H1 (cell line): ENCODE data around the gene NKD2.

ENCODE experiments used
- BRCA1 ChIP-seq: IDR thresholded peaks from 2 replicates; pipeline ENCODE4 v1.6.1; 2012; ENCODE audit warnings: low read depth, low read length, improper control_type of control experiment
- CEBPB ChIP-seq: IDR thresholded peaks from 2 replicates; pipeline ENCODE4 v1.6.1; 2012; ENCODE audit warnings: low read depth, low read length
- EP300 ChIP-seq, 2 experiments: IDR thresholded peaks; 1 replicate in 1 of 2; 2 replicates in 1 of 2; pipeline ENCODE4 v1.6.1; 2011 to 2012; ENCODE audit warnings: low read depth in 2 of 2, low read length in 2 of 2, mild to moderate bottlenecking in 2 of 2, borderline replicate concordance in 1 of 2, inconsistent platforms in 1 of 2, moderate library complexity in 1 of 2
- EZH2 ChIP-seq: fragments of 200-600 bp; sonication (generic); IDR thresholded peaks from 2 replicates; pipeline ENCODE4 v1.7.1; 2012; ENCODE audit warnings: low read depth, mild to moderate bottlenecking, moderate library complexity, low read length, inconsistent platforms; ENCODE audit not compliant: severe bottlenecking
- GTF2F1 ChIP-seq: IDR thresholded peaks from 2 replicates; pipeline ENCODE4 v1.6.1; 2012; ENCODE audit warnings: low read depth, low read length, improper control_type of control experiment, borderline replicate concordance
- JUND ChIP-seq: IDR thresholded peaks from 2 replicates; pipeline ENCODE4 v1.6.1; 2011; ENCODE audit warnings: mild to moderate bottlenecking, improper control_type of control experiment, low read length
- MAFK ChIP-seq: IDR thresholded peaks from 2 replicates; pipeline ENCODE4 v1.6.1; 2012; ENCODE audit warnings: low read depth, mild to moderate bottlenecking, improper control_type of control experiment, low read length
- RAD21 ChIP-seq, 2 experiments: IDR thresholded peaks in 1 of 2; conservative IDR thresholded peaks in 1 of 2; 2 replicates each; pipeline ENCODE4 v1.6.1; 2011; ENCODE audit warnings: low read depth in 2 of 2, low read length in 2 of 2, improper control_type of control experiment in 1 of 2, inconsistent platforms in 1 of 2, mild to moderate bottlenecking in 1 of 2, moderate library complexity in 1 of 2
- SUZ12 ChIP-seq: fragments of 200-600 bp; sonication (generic); IDR thresholded peaks from 2 replicates; pipeline ENCODE4 v1.6.1; 2012; ENCODE audit warnings: mild to moderate bottlenecking, inconsistent platforms, low read length, moderate library complexity, mixed read lengths
- TAF1 ChIP-seq: IDR thresholded peaks from 2 replicates; pipeline ENCODE4 v1.6.1; 2011; ENCODE audit warnings: mild to moderate bottlenecking, low read depth, low read length
- TF ChIP-seq, protein P1 (sequence below), 3 experiments: IDR thresholded peaks; 1 replicate in 2 of 3; 2 replicates in 1 of 3; pipeline versions ENCODE4 v1.5.1 to v1.6.1; 2011; ENCODE audit warnings: low read length in 3 of 3, mild to moderate bottlenecking in 3 of 3, inconsistent platforms in 2 of 3, low read depth in 1 of 3, moderate library complexity in 1 of 3; ENCODE audit not compliant: insufficient read depth in 1 of 3; ENCODE audit errors: control extremely low read depth in 1 of 3
- TF ChIP-seq, protein P2 (sequence below): IDR thresholded peaks from 2 replicates; pipeline ENCODE4 v1.6.1; 2011; ENCODE audit warnings: low read depth, mild to moderate bottlenecking, low read length; ENCODE audit not compliant: insufficient read depth
- TF ChIP-seq, protein P3 (sequence below): IDR thresholded peaks from 2 replicates; pipeline ENCODE4 v1.6.1; 2012; ENCODE audit warnings: inconsistent platforms

DNA sequence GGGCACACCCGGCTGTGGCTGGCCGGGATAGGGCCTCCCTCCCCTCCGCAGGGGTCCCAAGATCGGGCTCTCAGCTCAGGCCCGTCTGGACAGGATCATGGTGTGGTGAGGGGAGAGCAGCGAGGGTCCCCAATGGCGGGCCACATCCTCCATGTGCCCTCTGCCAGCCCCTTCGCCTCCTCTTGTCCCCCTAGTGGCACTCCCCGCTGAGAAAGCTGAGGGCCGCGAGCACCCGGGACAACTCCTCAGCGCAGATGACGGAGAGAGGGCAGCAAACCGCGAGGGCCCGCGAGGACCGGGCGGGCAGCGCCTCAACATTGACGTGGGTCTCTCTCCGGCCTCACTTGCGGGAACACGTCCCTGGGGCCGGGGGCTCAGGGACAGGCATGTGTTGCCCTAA, 24.6 kb downstream of the NKD2 start:
- no peak for TF ChIP-seq SUZ12
- no peak for TF ChIP-seq RAD21 (IDR thresholded peaks at IDR 0.05 in 1 of 2, conservative IDR thresholded peaks at IDR 0.05 in 1 of 2; ENCODE audit: low read depth in 2 of 2, low read length in 2 of 2)
- TF ChIP-seq, protein P1, sequence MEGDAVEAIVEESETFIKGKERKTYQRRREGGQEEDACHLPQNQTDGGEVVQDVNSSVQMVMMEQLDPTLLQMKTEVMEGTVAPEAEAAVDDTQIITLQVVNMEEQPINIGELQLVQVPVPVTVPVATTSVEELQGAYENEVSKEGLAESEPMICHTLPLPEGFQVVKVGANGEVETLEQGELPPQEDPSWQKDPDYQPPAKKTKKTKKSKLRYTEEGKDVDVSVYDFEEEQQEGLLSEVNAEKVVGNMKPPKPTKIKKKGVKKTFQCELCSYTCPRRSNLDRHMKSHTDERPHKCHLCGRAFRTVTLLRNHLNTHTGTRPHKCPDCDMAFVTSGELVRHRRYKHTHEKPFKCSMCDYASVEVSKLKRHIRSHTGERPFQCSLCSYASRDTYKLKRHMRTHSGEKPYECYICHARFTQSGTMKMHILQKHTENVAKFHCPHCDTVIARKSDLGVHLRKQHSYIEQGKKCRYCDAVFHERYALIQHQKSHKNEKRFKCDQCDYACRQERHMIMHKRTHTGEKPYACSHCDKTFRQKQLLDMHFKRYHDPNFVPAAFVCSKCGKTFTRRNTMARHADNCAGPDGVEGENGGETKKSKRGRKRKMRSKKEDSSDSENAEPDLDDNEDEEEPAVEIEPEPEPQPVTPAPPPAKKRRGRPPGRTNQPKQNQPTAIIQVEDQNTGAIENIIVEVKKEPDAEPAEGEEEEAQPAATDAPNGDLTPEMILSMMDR (IDR thresholded peaks at IDR 0.05; ENCODE audit: control extremely low read depth in 1 of 3, insufficient read depth in 1 of 3, low read depth in 1 of 3, low read length in 3 of 3): no peak
- TF ChIP-seq JUND: no peak
- no peak for TF ChIP-seq CEBPB
- no peak for TF ChIP-seq EP300 (IDR thresholded peaks at IDR 0.05; ENCODE audit: borderline replicate concordance in 1 of 2, low read depth in 2 of 2, low read length in 2 of 2)
- TF ChIP-seq BRCA1: no peak
- no peak for TF ChIP-seq TAF1
- TF ChIP-seq, protein P2, sequence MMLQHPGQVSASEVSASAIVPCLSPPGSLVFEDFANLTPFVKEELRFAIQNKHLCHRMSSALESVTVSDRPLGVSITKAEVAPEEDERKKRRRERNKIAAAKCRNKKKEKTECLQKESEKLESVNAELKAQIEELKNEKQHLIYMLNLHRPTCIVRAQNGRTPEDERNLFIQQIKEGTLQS: no peak
- TF ChIP-seq MAFK: no peak
- TF ChIP-seq, protein P3, sequence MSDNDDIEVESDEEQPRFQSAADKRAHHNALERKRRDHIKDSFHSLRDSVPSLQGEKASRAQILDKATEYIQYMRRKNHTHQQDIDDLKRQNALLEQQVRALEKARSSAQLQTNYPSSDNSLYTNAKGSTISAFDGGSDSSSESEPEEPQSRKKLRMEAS: no peak
- TF ChIP-seq EZH2: no peak
- TF ChIP-seq GTF2F1: no peak
